ENCODE data around the gene CLCA2. TPM values are rescaled to one million over a fixed set of nuclear protein-coding genes. Genes with fewer than 3 reads are reported as not detected.

Gene CLCA2
- total and polyA plus RNA-seq, 10 donors: 0.02 to 0.06 TPM; not detected in 8

GRCh38 chr1:86396498-86396890 lies 27.5 kb upstream of the CLCA2 start:
- no peak for TF ChIP-seq POLR2A (IDR thresholded peaks at IDR 0.05)
- no peak for TF ChIP-seq CTCF (IDR thresholded peaks at IDR 0.05 in 8 of 11, conservative IDR thresholded peaks at IDR 0.05 in 3 of 11)
- TF ChIP-seq POLR2AphosphoS5 (IDR thresholded peaks at IDR 0.05): no peak
- peak overlapping the region; percentile 71 to 96 (median 93) for H3K4me3 ChIP-seq
- H3K27me3 ChIP-seq (replicated peaks in 1 of 7): no peaks in the 10 kb centered on the region
- no peaks in the 10 kb centered on the region for H3K36me3 ChIP-seq
- H3K4me1 ChIP-seq: peaks cover 5 to 56% (median 33%) of the 10 kb centered on the region in 6 donors
- H3K27ac ChIP-seq: peak overlapping the region; percentile 10 to 94 (median 90)
- no peaks in the 10 kb centered on the region for H3K9me3 ChIP-seq
- 0 to 2% (median 1%) methylated on average over 9 of the region's 9 CpGs for WGBS, 5 donors
- intact Hi-C loops (cut with DNase I; ENCODE audit: low total_unique reads): loop anchor here (10.0 kb wide), 1 partner anchor 308 kb away; the partner anchor contains the start of gene SH3GLB1
- no peak for DNase-seq

GRCh38 chr1:86409416-86410021 lies 14.5 kb upstream of the CLCA2 start:
- Histone ChIP-seq H3K9me3 (no peaks in the 10 kb centered on the region), H3K4me3 (no peak overlapping the region), H3K4me1 (no peaks in the 10 kb centered on the region), H3K27me3 (replicated peaks in 1 of 7) (no peaks in the 10 kb centered on the region), H3K27ac (no peak overlapping the region), H3K36me3 (no peaks in the 10 kb centered on the region)
- TF ChIP-seq POLR2A (IDR thresholded peaks at IDR 0.05) (no peak), CTCF (IDR thresholded peaks at IDR 0.05 in 8 of 11, conservative IDR thresholded peaks at IDR 0.05 in 3 of 11) (no peak), POLR2AphosphoS5 (IDR thresholded peaks at IDR 0.05) (no peak)
- DNase-seq: no peak
- intact Hi-C loops (cut with DNase I; ENCODE audit: low total_unique reads): no loop called here
- WGBS, 5 donors: 82 to 95% (median 91%) methylated on average over 6 of the region's 6 CpGs

GRCh38 chr1:86410879-86411278 lies 13.1 kb upstream of the CLCA2 start:
- no peak overlapping the region for H3K4me3 ChIP-seq
- TF ChIP-seq POLR2AphosphoS5 (IDR thresholded peaks at IDR 0.05): no peak
- no peak for TF ChIP-seq CTCF (IDR thresholded peaks at IDR 0.05 in 8 of 11, conservative IDR thresholded peaks at IDR 0.05 in 3 of 11)
- no peak for TF ChIP-seq POLR2A (IDR thresholded peaks at IDR 0.05)
- intact Hi-C loops (cut with DNase I; ENCODE audit: low total_unique reads): no loop called here
- H3K27me3 ChIP-seq (replicated peaks in 1 of 7): no peaks in the 10 kb centered on the region
- H3K36me3 ChIP-seq: no peaks in the 10 kb centered on the region
- H3K4me1 ChIP-seq: no peaks in the 10 kb centered on the region
- 80 to 100% (median 97%) methylated on average over 4 of the region's 4 CpGs for WGBS, 5 donors
- no peak for DNase-seq
- H3K9me3 ChIP-seq: no peaks in the 10 kb centered on the region
- no peak overlapping the region for H3K27ac ChIP-seq

DNA sequence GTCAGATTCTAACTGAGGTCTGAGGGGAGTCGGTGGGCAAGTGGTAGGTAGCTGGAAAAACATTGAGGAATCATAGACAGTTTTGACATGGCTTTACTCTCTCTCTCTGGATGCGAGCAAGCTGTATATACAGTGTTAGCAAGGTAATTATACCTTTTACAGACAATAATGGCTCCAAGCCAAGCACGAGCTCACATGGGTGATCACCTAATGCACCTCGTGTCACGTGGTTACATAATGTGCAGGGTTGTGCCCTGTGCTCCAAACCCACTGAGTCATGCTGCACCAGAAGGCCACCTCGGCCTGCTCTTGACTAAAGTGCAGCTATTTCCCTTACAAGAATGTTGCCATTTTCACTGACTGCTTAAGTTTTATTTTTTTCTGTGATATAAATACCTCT lies 7.6 kb upstream of the CLCA2 start:
- no peaks in the 10 kb centered on the region for H3K27me3 ChIP-seq (replicated peaks in 1 of 7)
- intact Hi-C loops (cut with DNase I; ENCODE audit: low total_unique reads): no loop called here
- no peak for DNase-seq
- TF ChIP-seq POLR2AphosphoS5 (IDR thresholded peaks at IDR 0.05) (no peak), POLR2A (IDR thresholded peaks at IDR 0.05) (no peak), CTCF (IDR thresholded peaks at IDR 0.05 in 8 of 11, conservative IDR thresholded peaks at IDR 0.05 in 3 of 11) (no peak)
- no peak overlapping the region for H3K4me3 ChIP-seq
- peaks cover 0 to 8% (median 2%) of the 10 kb centered on the region in 6 donors for H3K4me1 ChIP-seq
- H3K9me3 ChIP-seq: no peaks in the 10 kb centered on the region
- H3K27ac ChIP-seq: no peak overlapping the region
- 81 to 86% (median 84%) methylated on average over 6 of the region's 6 CpGs for WGBS, 5 donors
- H3K36me3 ChIP-seq: no peaks in the 10 kb centered on the region
